Activated CD4-positive, alpha-beta T cell treated with anti-CD3 and anti-CD28 coated beads, Interleukin-2, Interleukin-6, amounts not matched to agents 100 ng/mL and 50 ng/mL, durations not matched to agents 16 hours and 8 hours (primary cell): ENCODE data around the gene GPR22.

Source experiments
- DNase-seq: peaks from one replicate; pipeline ENCODE4 v3.0.0-alpha.2; 2020

The GPR22 gene

GRCh38 chr7:107469929-107470328 lies at the start of gene GPR22:
Gene GPR22 (plus strand): TSS chr7:107470057. CDS start chr7:107474061, 4,004 bp downstream.
- DNase-seq: no peak

DNA sequence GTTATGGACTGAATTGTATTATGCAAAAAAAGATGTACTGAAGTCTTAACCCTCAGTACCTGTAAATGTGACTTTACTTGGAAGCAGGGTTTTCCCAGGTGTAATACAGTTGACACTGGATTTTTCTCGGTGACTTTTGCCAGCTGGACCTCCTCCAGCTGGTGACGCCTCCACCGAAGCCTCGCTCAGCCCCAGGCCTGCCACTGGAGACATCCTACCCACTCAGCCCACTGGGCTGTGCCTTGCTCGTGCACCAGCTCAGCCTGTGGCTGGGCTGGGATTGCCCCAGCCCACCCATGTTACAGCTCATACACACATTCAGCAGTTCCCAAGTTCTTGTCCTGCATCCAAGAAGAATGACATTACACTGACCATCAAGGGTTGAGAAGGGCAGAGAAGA lies 42.4 kb upstream of the GPR22 start:
- no peak for DNase-seq

DNA sequence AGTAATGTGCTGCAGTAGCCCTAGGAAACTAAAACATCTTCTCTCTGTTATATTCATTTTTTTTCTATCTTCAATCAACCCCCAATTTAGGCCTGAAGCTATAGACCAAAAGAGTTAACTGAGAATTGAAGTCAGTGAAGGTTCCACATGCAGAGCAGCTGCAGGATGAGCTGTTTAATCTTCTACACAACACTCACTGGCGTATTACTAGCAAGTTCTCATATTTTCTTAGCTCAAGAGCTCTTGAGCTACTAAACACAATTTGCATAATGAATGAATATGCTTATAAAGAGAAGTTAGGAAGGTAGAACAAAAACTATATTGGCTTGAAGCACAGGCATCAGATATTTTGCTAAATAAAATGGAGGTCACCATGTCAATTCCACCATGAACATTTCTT lies 41.2 kb upstream of the GPR22 start:
- DNase-seq: no peak

DNA sequence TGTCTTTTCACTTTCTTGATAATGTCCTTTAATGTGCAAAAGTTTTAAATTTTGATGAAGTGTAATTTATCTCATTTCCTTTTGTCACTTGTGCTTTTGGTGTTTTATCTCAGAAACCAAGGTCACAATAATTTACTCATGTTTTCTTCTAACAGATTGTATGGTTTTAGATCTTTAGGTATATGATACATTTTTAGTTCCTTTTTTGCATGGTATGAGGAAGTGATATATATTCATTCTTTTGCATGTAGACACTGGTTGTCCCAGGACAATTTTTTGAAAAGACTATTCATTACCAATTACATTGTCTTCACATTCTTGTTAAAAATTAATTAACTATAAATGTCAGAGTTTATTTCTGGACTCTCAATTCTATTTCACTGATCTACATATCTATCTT lies 39.8 kb upstream of the GPR22 start:
- DNase-seq: no peak

GRCh38 chr7:107432261-107432660 lies 37.6 kb upstream of the GPR22 start:
- no peak for DNase-seq

- no peak for DNase-seq
These were observed 34.1 kb upstream of the GPR22 start for GRCh38 chr7:107435749-107436148.

DNA sequence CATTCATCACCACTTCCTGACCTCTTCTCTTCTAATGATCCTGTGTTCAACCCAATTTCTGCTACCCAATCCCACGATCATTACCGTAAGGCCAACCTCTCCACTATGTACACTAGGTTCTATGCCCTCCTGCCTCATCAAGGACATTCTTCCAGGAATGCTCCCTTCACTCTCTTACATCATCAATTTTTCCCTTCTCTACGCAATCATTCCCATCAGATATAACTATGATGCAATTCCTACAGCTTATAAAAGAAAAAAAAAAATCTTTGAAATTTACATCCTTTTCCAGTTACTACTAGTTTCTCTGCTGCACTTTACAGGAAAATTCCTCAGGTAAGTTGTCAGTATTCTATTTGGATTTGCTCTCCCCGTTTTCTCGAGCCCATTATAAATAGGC lies 30.8 kb upstream of the GPR22 start:
- no peak for DNase-seq

DNA sequence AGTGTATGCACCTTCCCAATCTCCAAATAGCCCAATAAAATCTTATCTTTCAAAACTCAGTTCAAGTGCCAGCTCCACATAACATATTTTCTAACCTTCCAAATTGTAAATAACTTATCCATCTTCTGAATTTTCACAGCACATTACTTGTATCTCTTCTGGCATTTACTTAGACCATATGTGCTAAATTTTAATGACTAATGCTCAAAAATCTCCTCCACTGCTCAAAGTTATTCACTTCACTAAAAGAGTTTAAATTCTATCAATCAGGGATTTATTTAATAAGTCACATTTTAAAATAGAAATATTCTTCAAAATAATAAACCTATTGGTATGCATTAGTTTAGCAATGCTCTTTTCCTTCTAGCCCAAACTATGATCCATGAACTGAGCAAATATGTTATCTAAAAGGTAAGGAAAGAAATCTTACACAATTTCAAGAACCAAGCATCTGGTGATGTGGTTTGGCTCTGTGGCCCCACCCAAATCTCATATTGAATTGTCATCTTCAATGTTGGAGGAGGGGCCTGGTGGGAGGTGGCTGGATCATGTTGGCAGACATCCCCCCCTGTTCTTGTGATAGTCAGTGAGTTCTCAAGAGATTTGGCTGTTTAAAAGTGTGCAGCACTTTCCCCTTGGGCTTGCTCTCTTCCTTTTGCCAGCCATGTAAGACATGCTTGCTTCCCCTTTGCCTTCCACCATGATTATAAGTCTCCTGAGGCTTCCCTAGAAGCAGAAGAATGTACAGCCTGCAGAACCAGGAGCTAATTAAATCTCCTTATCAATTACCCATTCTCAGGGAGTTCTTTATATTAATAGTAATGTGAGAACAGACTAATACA lies 28.1 kb upstream of the GPR22 start:
- DNase-seq: no peak

DNA sequence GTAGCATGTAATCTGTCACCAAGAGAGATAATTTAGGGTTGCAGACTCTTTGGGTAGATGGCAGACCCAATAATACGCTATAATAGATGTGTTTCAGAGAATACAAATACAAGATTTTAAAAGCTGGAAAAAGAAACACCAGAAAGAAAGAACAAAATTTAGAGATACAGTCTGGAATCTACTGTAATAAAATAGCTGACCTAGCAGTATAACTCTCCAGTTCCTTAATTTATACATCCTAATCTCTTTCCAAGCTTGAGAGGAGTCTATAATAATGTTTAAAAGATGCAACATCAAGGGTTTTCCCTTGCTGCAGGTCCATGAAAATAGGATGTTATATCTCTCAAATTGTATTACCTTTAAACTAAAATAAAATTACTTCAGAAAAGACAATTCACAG lies 27.2 kb upstream of the GPR22 start:
- no peak for DNase-seq

- DNase-seq: peak; percentile 44
These were observed 23.3 kb upstream of the GPR22 start for GRCh38 chr7:107446531-107446930.

GRCh38 chr7:107446988-107447387 lies 22.9 kb upstream of the GPR22 start:
- no peak for DNase-seq

DNA sequence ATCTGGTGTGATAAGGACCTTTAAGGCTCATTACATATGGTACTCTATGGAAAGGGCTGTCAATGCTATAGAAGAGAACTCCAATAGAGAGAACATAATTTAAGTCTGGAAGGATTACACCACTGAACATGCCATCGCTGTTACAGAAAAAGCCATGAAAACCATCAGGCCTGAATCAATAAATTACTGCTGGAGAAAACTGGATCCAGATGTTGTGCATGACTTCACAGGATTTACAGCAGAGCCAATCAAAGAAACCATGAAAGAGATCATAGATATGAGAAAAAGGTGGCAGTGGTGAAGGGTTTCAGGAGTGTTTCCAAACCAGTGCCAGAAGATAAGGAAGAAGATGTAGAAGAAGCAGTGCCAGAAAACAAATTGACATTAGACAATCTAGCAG lies 18.9 kb upstream of the GPR22 start:
- no peak for DNase-seq

DNA sequence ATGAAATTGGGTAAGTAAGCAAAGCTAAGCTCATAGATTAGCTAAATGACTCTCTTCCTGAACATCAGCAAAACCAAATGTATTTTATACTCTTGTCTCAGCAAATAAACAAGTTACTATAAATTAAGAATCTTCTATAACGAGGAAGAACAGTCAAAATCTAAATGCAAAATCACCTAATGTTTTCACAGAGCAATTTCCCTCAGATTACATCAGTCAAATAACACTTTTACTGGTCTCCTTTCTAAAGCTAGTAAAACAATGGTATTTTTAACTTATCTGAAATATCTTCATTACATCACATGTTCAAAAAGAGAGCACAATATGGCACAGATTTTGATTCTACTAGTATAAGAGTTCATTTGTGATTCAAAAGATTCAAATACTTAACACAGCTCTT lies 16.5 kb upstream of the GPR22 start:
- DNase-seq: no peak

DNA sequence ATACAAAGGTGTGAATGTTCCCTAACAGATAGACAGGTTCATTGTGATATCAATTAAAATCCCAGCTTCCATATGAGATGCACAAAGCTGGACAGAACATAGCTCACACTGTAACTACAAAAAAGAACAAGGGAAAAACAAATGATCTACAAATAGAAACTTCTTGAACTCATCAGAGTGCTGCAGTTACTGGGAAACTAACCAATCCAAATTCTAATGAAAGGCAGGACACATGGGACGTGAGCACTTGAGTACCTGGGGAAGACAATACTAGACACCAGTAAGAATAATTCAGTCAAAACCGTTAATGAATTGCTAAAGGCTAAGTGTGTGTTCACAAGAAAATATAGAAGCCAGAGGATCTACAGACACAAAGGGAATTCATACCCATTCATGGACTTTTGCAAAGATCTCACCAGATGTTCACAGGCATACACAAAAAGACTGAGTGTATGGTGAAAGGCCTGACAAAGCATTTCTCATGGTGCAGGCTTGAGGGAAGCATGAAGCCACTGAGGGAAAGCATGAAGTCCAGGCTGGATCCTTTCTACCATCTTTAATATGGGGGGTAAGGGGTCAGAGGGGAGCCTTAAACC lies 7.8 kb upstream of the GPR22 start:
- no peak for DNase-seq

GRCh38 chr7:107463139-107464078 lies 6.4 kb upstream of the GPR22 start:
- DNase-seq: peak; percentile 43

- DNase-seq: no peak
These were observed 5.1 kb upstream of the GPR22 start for GRCh38 chr7:107464666-107465226.

GRCh38 chr7:107467972-107468371 lies 1.9 kb upstream of the GPR22 start:
- no peak for DNase-seq

DNA sequence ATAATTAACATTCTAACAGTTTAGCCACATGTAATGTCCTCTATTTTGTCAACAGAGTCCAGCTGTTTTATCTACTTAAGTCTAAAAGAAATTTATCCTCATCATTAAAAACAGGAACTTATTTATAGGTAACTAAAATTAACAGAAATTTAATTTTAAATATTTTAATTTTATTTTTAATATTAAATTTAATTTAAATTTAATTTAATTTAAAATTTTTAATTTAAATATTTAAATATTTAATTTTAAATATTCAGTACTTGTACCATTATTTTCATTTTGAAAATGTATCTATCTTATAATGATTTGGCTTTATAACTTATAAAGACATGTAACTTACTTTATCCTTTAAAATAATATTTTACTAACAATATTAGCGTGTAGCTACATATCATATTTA lies 1.0 kb upstream of the GPR22 start:
- no peak for DNase-seq

DNA sequence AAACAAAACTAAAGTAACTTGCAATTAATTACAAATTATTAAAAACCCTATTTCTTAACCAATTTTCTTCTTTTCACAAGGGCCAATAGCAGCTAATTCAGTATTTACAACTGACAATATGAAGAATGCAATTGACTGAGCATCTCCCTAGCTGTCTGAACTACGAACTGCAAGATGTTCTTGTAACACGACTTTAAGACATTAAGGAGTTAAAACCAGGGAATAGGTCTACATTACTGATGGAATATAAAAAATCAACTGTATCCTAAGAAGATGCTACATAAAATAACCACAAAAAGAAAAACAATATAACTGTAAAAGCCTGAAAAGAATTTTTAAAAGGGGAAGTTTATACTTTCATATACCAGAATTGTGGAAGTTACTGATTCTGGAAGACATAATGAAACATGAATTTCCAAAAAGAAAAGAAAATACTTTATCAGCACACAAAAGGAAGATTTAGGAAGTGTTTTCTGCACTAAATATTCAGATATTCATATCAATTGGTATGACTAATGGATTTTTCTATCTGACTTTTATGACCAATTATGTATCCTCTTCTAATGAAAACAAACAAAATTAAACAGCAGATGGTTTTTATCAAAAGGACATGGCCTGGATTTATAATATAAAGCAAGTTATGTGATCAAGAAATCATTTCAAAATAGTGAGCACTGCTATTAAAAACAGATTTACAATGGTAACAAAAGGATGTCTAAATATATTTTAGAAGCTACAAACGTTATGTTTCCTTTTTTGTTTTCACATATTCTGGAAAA lies 1.6 kb downstream of the GPR22 start:
- DNase-seq: no peak

- no peak for DNase-seq
These were observed 2.3 kb downstream of the GPR22 start for GRCh38 chr7:107472116-107472515.

GRCh38 chr7:107474104-107474521 lies 4.3 kb downstream of the GPR22 start:
- DNase-seq: no peak

GRCh38 chr7:107479303-107479702 lies 9.4 kb downstream of the GPR22 start:
- DNase-seq: no peak
